Neutrophil (primary cell): Measurements from ENCODE around the gene CILP2.
A peak's percentile ranks its signal among the peaks of the same experiment; 100 is the strongest.

Experiments
- H3K27ac ChIP-seq: fragments of 200-600 bp; sonication (generic); 2 replicates; pipeline ENCODE4 v1.5.1; 2016; ENCODE audit warnings: mild to moderate bottlenecking, moderate library complexity
- H3K27me3 ChIP-seq: fragments of 200-600 bp; sonication (generic); 2 replicates; pipeline ENCODE4 v1.6.0; 2016; ENCODE audit warnings: mild to moderate bottlenecking
- H3K36me3 ChIP-seq: fragments of 200-600 bp; sonication (generic); 2 replicates; pipeline ENCODE4 v1.5.1; 2017
- H3K4me1 ChIP-seq, 2 experiments: fragments of 200-600 bp in 1 of 2; sonication (generic) in 1 of 2; 1 replicate in 1 of 2; 2 replicates in 1 of 2; pipeline versions ENCODE4 v1.5.1 to v1.6.1; 2013 to 2016; ENCODE audit warnings: low read depth in 1 of 2, low read length in 1 of 2, mild to moderate bottlenecking in 1 of 2, moderate library complexity in 1 of 2; ENCODE audit not compliant: control insufficient read depth in 1 of 2, insufficient read depth in 1 of 2
- H3K4me3 ChIP-seq, 2 experiments: fragments of 200-600 bp in 1 of 2; sonication (generic) in 1 of 2; 1 replicate in 1 of 2; 2 replicates in 1 of 2; pipeline ENCODE4 v1.5.1; 2013 to 2016; ENCODE audit warnings: low read depth in 1 of 2, low read length in 1 of 2, mild to moderate bottlenecking in 1 of 2, moderate library complexity in 1 of 2
- H3K9me3 ChIP-seq: fragments of 200-600 bp; sonication (generic); 2 replicates; pipeline ENCODE4 v1.5.1; 2016
- CTCF ChIP-seq: fragments of 200-600 bp; sonication (generic); IDR thresholded peaks from 2 replicates; pipeline ENCODE4 v1.5.1; 2016; ENCODE audit warnings: antibody characterized with exemption

CILP2 gene

GRCh38 chr19:19540064-19540714 lies 2.1 kb downstream of the CILP2 start:
- Histone ChIP-seq H3K4me3 (peak overlapping the region; percentile 62 to 64), H3K27ac (peak overlapping the region; percentile 44), H3K36me3 (no peaks in the 10 kb centered on the region), H3K4me1 (peaks cover 43 to 46% of the 10 kb centered on the region in 2 experiments), H3K27me3 (peaks cover 52% of the 10 kb centered on the region), H3K9me3 (no peaks in the 10 kb centered on the region)
- TF ChIP-seq CTCF, result peak; percentile 12

GRCh38 chr19:19540715-19541515 lies 2.9 kb downstream of the CILP2 start:
- no peaks in the 10 kb centered on the region for H3K36me3 ChIP-seq
- H3K27ac ChIP-seq, result peak overlapping the region; percentile 44
- H3K4me3 ChIP-seq, result peak overlapping the region; percentile 62 to 64
- no peaks in the 10 kb centered on the region for H3K9me3 ChIP-seq
- no peak for TF ChIP-seq CTCF
- H3K27me3 ChIP-seq, result peaks cover 52% of the 10 kb centered on the region
- peaks cover 43 to 46% of the 10 kb centered on the region in 2 experiments for H3K4me1 ChIP-seq

DNA sequence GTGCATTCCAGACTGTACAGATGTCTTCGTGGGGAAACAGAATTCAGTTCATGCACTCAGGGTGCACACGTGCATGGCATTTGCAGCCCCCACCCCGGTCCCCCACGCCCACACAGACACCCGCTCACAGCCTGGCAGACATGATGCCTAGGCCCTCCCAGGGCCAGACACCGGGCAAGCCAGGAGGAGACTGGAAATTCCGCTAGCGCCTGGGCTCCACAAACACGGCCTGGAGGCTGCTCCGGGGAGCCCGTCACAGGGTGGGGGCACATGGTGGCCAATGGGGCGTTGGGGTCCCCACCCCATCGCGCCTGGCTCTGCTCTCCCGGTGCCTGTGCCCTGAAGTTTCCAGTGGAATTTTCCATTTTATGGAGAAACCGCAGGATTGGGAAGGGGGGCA lies 3.6 kb downstream of the CILP2 start:
- Histone ChIP-seq H3K27me3 (peaks cover 47% of the 10 kb centered on the region), H3K36me3 (no peaks in the 10 kb centered on the region), H3K27ac (no peak overlapping the region), H3K9me3 (no peaks in the 10 kb centered on the region), H3K4me1 (peaks cover 43 to 46% of the 10 kb centered on the region in 2 experiments), H3K4me3 (peak overlapping the region in 1 of 2 experiments; percentile 62)
- no peak for TF ChIP-seq CTCF

DNA sequence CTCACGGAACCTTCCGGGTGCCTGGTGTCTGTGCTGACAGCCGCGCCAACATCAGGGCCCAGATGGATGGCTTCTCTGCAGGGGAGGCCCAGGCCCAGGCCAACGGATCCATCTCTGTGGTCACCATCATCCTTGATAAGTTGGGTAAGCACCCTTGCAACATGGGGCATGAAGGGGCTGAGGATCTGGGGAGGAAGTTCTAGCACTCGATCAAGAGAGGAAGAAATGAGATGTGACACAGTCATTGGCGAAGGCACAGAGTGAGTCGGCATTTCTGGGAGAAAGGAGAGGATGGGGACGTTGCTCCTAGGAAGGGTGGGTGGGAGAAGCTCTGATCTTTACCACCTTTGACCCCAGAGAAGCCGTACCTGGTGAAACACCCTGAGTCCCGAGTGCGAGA lies 4.4 kb downstream of the CILP2 start:
- peaks cover 43 to 46% of the 10 kb centered on the region in 2 experiments for H3K4me1 ChIP-seq
- H3K27ac ChIP-seq, result peak overlapping the region; percentile 69
- peaks cover 38% of the 10 kb centered on the region for H3K27me3 ChIP-seq
- TF ChIP-seq CTCF, result peak; percentile 9
- H3K36me3 ChIP-seq, result no peaks in the 10 kb centered on the region
- H3K4me3 ChIP-seq, result peak overlapping the region; percentile 37 to 49
- H3K9me3 ChIP-seq, result no peaks in the 10 kb centered on the region

DNA sequence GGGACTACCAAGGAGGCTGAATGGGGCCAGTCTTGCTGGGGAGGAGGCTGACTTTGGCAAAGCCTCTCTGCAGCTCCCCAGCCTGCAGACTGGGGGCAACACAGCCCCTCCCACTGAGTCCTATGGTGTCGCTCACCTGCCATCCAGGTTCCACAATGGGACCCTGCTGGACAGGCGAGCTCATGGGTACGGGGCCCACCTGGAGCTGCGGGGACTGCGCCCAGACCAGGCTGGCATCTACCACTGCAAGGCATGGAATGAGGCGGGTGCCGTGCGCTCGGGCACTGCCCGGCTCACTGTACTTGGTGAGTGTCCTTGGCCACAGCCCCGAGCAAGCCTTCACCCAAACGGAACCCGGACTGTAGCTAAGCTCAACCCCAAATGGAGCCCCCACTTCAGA lies 5.0 kb downstream of the CILP2 start:
- Histone ChIP-seq H3K27ac (peak overlapping the region; percentile 69), H3K27me3 (peaks cover 32% of the 10 kb centered on the region), H3K36me3 (no peaks in the 10 kb centered on the region), H3K9me3 (no peaks in the 10 kb centered on the region), H3K4me3 (no peak overlapping the region), H3K4me1 (peaks cover 39 to 44% of the 10 kb centered on the region in 2 experiments)
- TF ChIP-seq CTCF, result no peak
